Lower lobe of right lung (tissue), 2 donors: ENCODE results near the gene USP24. TPM values are rescaled to one million over a fixed set of nuclear protein-coding genes. Genes with fewer than 3 reads are reported as not detected.

ENCODE experiments used
- ATAC-seq, 2 donors: fragments of 200-7000 bp; cut with Tn5 transposase; one replicate each; pipeline ENCODE4 v1.9.1; 2020 to 2022; ENCODE audit warnings: mild to moderate bottlenecking in 2 of 2, moderate library complexity in 2 of 2
- DNase-seq: peaks from one replicate; pipeline ENCODE4 v3.0.0-alpha.2; 2020
- H3K27ac ChIP-seq: fragments of 200-600 bp; one replicate; pipeline ENCODE4 v1.8.0; 2022
- H3K27me3 ChIP-seq: fragments of 200-600 bp; one replicate; pipeline ENCODE4 v1.8.0; 2022; ENCODE audit warnings: low read depth
- H3K36me3 ChIP-seq: fragments of 200-600 bp; one replicate; pipeline ENCODE4 v1.8.0; 2022; ENCODE audit warnings: mild to moderate bottlenecking
- H3K4me1 ChIP-seq: fragments of 200-600 bp; one replicate; pipeline ENCODE4 v1.8.0; 2022
- H3K4me3 ChIP-seq: fragments of 200-600 bp; one replicate; pipeline ENCODE4 v1.8.0; 2022; ENCODE audit warnings: mild to moderate bottlenecking
- H3K9me3 ChIP-seq: fragments of 200-600 bp; one replicate; pipeline ENCODE4 v1.8.0; 2022
- intact Hi-C: fragments of 100-400 bp; cut with DNase I; formaldehyde crosslinking; loops from one replicate; pipeline ENCODE4 v1.11.0; 2022
- total RNA-seq: library from RNA; stranded (reverse); fragmentation: NEBNext Ultra II Directional; extraction: Animal tissue kit (Norgen Biotek cat#: 25700); gene quantifications from one replicate; pipeline ENCODE4 v1.2.1, GENCODE V29; 2021
- TF ChIP-seq, protein P1 (sequence below): fragments of 200-600 bp; IDR thresholded peaks from one replicate; pipeline ENCODE4 v1.8.0; 2022; ENCODE audit warnings: antibody characterized with exemption, mild to moderate bottlenecking
- donor health status: DM: no; HTN: yes; CAD: no; lungs with severe emphysema.

Gene USP24
- total RNA-seq, 1 donor from 2014 or later: 37.6 TPM

DNA sequence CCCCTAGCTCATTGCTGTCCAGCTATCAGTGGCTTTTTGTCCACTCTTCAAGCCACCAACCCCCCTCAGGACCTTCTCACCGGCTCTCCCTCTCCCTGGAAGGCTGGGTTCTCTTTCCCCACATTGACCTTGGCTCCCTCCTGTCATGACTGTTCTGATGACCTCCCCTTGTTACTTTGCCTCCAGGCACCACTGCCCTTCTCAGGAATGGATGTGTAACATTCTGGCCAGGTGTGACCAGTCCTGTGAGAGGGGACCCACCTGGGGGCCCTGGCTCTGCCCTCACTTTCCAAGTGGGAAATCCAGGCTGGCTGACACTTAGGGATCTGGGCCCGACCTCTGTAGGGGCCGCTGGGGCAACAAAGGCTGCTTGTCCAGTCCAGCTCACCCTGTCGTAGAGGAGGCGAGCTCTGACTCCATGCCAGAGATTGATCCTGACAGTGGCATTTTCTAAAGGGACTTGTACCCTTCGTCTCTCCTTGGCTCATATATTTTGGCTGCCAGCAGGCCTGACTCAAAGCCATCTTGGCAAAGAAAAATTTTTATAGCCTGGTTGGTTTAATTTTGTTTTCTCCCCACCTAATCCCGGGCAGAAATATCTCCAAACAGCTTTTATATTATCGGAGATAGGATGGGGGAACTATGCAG lies 37.9 kb upstream of the USP24 start:
- no peak for ATAC-seq
- Histone ChIP-seq H3K9me3 (no peaks in the 10 kb centered on the region), H3K4me1 (no peaks in the 10 kb centered on the region), H3K27ac (no peak overlapping the region), H3K27me3 (no peaks in the 10 kb centered on the region), H3K4me3 (no peak overlapping the region), H3K36me3 (no peaks in the 10 kb centered on the region)
- intact Hi-C loops: no loop called here
- TF ChIP-seq, protein P1, sequence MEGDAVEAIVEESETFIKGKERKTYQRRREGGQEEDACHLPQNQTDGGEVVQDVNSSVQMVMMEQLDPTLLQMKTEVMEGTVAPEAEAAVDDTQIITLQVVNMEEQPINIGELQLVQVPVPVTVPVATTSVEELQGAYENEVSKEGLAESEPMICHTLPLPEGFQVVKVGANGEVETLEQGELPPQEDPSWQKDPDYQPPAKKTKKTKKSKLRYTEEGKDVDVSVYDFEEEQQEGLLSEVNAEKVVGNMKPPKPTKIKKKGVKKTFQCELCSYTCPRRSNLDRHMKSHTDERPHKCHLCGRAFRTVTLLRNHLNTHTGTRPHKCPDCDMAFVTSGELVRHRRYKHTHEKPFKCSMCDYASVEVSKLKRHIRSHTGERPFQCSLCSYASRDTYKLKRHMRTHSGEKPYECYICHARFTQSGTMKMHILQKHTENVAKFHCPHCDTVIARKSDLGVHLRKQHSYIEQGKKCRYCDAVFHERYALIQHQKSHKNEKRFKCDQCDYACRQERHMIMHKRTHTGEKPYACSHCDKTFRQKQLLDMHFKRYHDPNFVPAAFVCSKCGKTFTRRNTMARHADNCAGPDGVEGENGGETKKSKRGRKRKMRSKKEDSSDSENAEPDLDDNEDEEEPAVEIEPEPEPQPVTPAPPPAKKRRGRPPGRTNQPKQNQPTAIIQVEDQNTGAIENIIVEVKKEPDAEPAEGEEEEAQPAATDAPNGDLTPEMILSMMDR: no peak
- no peak for DNase-seq

DNA sequence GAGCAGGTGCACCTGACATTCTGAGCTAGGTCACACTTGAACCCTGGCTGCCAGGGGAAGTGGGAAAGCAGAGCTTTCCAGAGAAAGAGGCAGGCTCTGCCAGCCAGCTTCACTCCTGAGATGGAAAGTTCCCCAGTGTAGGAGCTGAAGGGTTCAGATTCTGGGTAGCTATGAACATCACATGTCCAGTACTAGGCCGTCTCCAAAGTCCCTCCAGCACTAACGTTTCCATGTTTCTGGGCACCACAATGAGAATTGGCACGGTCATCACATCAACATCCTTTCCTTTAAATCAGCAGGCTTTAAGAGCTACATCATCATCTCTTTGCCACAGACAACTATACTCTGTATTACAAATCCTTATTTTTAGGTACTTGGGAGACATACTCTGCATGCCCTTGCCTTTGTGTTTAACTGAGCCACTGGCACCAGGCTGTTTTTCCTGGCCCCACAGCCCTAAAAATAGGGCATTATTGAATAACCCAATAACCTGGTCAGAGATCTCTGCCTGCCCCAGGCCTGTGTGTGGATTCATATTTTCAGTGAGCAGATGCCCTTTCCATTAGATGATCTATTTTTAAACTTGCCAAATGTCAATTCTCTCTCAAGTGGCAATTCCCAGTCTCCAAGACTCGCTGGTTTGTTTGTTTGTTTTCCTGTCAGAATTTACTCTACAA lies 35.4 kb upstream of the USP24 start:
- ATAC-seq (no peak), DNase-seq (no peak)
- Histone ChIP-seq H3K27ac (no peak overlapping the region), H3K36me3 (no peaks in the 10 kb centered on the region), H3K4me1 (no peaks in the 10 kb centered on the region), H3K4me3 (no peak overlapping the region), H3K27me3 (no peaks in the 10 kb centered on the region), H3K9me3 (no peaks in the 10 kb centered on the region)
- intact Hi-C loops: no loop called here
- TF ChIP-seq, protein P1: no peak

DNA sequence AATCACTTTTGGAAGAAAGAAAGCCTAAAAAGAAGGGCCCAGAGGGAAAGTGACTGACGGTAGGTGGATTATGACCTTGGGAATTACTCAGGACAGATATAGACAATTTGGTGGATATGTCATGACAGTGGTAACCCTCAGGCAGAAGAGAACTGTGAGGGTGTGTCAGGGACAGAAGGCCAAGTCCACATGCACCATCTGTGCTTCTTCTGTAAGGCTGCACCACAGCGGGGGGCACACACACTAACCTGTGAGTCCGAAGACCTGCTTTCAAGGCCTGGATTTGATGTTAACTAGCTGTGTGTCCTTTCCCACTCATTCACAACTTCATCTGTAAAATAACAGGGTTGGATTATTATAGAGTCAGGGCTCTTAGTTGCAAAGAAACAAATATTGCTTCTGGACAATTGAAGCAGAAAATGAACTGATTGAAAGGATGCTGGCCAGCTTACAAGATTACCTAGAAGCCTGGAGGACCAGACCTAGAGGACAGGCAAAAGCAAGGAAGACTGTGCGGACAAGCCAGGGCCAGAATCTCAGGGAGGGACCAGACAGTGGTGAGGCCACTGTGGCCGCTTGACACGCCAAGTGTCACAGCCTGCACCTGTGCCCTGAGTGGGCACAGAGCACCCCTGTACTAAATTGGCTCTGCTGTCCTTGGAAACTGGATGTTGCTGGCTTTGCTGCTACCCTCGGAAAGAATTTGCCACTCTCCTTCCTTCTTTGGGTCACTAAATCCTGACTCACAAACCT lies 34.7 kb upstream of the USP24 start:
- Histone ChIP-seq H3K36me3 (no peaks in the 10 kb centered on the region), H3K4me1 (peaks cover 3% of the 10 kb centered on the region), H3K4me3 (no peak overlapping the region), H3K9me3 (no peaks in the 10 kb centered on the region), H3K27me3 (no peaks in the 10 kb centered on the region), H3K27ac (no peak overlapping the region)
- DNase-seq (no peak), ATAC-seq (peak in 1 of 2 donors; percentile 25)
- TF ChIP-seq, protein P1: no peak
- intact Hi-C loops: no loop called here

DNA sequence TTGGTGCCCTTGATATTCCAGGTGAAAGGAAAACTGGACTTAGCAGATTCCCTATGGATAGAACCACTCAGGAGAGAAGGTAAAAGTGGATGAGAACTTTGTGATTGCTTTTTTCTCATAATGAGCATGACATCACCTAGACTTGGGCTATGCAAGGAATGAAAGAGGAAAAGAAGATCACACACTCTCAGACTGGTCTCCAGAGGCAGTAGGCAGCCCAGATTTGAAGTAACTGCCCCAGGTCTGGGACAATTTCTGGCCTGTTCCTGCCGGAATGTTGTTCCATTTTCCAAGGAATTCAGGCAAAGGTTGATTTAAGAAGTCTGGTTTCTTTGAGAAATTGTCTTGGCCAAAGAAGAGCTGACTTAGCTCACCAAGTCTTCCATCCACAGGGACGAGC lies 31.7 kb upstream of the USP24 start:
- TF ChIP-seq, protein P1: no peak
- Histone ChIP-seq H3K4me1 (peaks cover 6% of the 10 kb centered on the region), H3K9me3 (no peaks in the 10 kb centered on the region), H3K27ac (no peak overlapping the region), H3K4me3 (no peak overlapping the region), H3K27me3 (no peaks in the 10 kb centered on the region), H3K36me3 (no peaks in the 10 kb centered on the region)
- ATAC-seq (no peak), DNase-seq (no peak)
- intact Hi-C loops: no loop called here

DNA sequence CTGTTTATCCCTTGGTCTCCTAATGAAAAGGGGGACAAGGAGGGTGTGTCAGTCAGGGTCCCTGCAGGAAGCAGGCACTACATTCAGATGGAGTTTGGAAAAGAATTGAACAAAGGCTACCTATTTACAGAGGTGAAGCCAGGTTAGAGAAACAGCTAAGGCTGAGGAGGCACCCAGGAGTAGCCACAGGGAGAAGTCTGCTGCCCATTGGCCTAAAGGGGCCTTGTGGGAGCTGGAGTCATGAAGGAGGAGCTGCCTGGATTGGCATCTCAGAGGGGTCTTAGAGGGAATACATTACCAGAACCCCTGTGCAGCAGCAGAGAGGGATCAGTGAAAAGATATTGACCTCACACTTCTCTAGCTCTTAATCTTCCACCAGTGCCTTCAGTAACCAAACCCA lies 31.2 kb upstream of the USP24 start:
- no peak for DNase-seq
- no peaks in the 10 kb centered on the region for H3K27me3 ChIP-seq
- no peak overlapping the region for H3K4me3 ChIP-seq
- no peaks in the 10 kb centered on the region for H3K36me3 ChIP-seq
- peaks cover 6% of the 10 kb centered on the region for H3K4me1 ChIP-seq
- H3K27ac ChIP-seq: no peak overlapping the region
- intact Hi-C loops: no loop called here
- ATAC-seq: no peak
- TF ChIP-seq, protein P1: no peak
- no peaks in the 10 kb centered on the region for H3K9me3 ChIP-seq
